GM21526 (cell line): Measurements from ENCODE around the gene SMC6.

Experiments
- ATAC-seq: cut with Tn5 transposase; IDR thresholded peaks from one replicate; pipeline ENCODE4 v1.9.1; 2021; ENCODE audit warnings: moderate library complexity; ENCODE audit not compliant: unreplicated experiment, low FRiP score

The SMC6 gene

GRCh38 chr2:17719562-17720371 is 33.8 kb downstream of the SMC6 start:
- peak; percentile 81 for ATAC-seq

DNA sequence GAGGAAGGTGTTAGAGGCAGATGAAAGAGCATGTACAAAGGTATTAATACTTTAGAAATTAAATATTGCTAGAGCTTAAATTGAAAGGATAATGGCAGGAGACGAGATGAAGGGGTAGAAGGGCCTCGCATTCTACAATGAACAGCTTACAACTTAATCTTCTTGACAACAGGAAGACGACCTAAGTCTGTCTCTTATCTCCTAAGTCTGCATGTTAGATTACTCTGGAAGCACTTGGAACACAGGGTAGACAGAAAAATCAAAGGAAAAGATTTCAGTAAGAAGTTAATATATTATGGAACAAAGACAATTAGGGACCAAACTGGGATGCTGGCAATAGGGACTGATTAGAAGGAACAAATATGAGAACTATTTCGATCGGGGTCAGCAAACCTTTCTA is 34.9 kb downstream of the SMC6 start:
- no peak for ATAC-seq

DNA sequence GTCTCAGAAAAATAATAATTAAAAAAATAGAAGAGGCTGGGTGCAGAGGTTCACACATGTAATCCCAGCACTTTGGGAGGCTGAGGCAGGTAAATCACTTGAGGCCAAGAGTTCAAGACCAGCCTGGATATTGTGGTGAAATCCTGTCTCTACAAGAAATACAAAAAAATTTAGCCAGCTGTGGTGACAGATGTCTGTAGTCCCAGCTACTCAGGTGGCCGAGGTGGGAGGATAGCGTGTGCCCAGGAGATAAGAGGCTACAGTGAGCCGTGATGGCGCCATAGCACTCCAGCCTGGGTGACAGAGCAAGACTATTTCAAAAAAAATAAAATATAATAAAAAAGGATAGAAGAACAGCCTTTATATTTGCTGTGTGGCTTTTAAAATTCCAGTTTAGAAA is 35.9 kb downstream of the SMC6 start:
- no peak for ATAC-seq

GRCh38 chr2:17713291-17713690 is 40.3 kb downstream of the SMC6 start:
- no peak for ATAC-seq

DNA sequence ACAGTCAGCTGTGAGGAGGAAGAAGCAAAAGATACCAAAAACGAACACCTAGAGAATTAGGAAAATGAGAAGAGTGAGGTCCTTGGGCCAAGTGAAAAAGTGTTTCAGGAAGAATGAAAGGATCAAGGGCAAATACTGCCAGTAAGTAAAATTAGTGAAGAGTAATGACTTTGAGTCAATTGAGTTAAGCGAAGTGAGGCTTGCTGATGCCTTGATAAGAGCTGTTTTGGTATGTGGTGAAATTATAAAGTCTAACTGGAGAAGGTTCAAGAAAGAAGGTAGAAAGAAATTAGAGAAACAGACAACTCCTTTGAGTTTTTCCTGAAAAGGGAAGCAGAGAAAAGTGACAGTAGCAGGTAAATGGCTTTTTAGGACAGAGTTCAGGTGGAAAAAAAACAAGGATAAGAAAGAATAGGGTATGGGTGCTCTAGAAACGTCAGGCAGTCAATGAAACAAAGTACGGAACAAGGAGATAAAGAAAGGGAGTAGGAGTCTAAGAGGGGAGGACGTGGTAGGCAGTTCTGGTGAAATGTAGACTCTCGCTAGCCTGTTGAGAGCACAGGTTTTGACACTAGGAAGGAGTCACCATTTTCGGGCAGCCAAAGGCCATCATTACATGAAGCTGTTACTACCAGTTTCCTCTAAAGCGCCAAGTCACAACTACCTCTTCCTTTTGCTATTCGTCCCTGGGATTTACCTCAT is 42.9 kb downstream of the SMC6 start:
- no peak for ATAC-seq

DNA sequence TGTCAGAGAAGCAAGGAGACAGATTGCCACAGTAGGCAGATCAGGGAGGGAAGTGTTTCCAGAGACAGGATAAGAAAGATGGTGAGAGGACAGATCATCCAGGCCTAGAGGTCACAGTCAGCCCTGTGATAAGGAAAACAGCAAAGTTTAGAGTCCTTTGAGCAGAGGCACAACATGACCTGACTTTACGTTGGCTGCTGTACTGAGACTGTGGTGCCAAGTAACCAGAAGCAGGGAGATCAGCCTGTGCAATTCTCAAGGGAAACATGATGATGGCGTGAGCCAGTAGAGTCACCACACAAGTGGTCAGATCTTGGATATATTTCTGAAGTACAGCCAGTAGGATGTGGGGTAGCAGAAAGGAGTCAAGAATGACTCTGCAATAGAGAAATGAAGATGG is 43.7 kb downstream of the SMC6 start:
- ATAC-seq, result no peak

DNA sequence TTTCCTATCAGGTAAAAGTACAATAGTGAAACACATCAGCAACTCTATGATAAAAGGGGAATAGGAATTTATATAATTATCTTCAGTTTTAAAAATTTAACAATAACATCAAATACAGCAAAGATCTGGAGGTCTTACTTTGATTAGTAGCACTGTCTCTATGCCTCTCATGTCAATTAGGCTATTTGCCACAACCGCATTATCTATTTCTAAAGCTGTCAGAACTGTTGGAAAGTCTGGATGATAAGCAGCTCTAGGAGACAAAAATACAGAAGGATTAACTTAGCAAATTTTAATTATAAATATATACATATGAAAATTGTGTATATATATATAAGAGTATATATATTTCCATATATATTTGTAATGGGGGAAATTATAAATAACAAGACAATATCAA is 45.1 kb downstream of the SMC6 start:
- ATAC-seq, result no peak

DNA sequence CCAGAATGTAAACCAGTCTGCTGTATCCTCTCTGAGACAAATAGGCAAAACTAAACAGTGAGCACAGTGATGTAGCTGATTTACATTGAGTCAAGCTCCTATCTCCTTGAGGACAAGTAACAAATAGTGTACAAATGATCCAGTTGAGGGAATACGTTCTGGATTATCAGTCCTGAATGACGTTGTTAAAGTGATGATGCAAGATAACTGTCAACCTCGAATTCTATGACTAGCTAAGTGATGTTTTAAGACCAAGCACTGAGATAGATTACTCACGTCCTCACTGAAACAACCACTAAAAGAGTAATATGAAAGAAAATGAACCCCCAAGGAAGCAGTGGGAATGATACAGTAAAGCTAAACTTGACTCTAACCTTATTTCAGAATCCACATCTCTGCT is 46.8 kb downstream of the SMC6 start:
- ATAC-seq, result no peak

DNA sequence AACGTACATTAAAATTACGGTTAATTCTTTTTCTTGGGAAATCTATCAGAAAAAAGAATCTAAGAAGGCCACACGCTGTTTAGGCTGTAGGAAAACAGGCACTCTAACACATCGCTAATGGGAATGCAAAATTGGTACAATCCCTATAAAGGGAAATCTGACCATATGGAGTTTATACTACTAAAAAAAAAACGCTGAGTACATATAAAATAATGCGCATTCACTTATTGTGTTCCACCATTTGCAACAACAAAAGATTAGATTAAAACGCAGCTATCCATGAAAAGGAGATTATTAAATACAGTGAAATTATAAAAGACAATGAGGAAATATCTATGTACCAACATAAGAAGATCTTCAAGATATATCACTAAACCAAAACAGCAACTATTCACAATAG is 62.8 kb downstream of the SMC6 start:
- ATAC-seq, result no peak

- no peak for ATAC-seq
Measured at GRCh38 chr2:17689010-17689409, 64.6 kb downstream of the SMC6 start.

DNA sequence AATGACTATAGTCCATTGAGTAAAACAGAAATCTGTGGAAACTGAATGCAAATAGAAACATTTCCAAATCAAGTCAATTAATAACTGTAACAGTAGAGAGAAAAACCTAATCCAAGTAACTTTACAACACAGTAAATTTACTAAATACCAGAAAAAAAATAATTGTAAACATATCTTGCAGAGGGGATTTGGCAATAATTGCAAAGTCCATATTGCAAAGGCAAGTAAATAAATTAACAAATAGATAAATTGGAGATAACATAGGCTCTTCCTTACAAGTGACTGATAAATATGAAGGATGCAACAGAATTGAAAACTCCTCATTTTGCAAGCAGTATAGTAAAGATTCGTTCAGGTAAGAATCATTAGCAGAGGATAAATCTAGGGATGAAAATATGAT is 65.0 kb downstream of the SMC6 start:
- ATAC-seq, result no peak

DNA sequence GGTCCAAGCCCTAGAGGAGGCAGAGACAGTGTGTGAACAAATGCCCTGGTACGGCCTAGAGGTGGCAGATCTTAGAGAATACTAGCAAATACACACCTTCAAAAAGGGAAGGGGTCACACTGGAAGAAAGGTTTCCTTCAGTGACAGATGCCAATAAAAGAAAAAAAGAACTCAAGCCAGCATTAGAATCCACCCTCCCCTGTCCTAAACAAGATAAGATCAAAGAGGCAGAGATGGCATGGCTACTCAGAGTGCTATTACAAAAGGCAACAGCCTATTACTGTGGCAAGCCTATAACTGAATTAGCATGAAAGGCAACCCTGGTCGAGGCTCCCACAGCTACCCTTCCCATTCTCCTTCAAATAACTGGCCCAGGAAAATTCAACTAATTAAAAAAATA is 69.6 kb downstream of the SMC6 start:
- no peak for ATAC-seq

DNA sequence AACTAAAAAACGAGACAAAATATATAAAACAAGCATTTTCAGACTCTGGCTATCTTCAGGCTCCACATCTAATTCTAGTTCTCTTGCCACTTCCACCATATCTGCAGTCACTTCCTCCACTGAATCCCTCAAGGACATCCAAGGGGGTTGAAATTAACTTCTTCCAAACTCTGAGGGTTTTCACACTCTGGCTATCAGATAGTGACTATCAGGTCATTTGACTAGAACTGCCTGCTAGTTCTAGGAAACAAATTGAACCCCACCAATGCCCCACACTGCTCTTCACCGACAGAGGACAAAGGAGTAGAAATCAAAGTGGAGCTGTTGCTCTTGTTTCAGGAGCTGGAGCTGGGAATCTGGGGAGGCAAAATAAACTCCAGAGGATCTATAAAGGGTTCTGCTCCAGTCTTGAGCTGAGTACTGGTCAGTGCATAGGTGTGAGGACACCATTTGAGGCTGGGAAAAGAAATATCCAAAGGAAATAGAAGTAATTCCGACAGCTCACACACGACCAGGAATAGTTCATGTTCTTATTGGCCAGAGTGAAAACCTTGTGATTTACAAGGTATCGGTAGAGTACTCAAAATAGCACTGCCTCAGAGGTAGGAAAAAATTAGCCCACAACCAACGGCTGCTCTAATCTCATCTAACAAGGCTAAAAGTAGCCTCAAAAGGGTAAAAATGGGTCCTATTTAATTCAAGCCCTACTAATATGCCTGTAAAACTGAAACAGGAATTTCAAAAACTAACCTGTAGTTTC is 71.3 kb downstream of the SMC6 start:
- no peak for ATAC-seq

- ATAC-seq, result no peak
Measured at GRCh38 chr2:17680119-17680518, 73.5 kb downstream of the SMC6 start.

GRCh38 chr2:17674817-17675216 is 78.8 kb downstream of the SMC6 start:
- ATAC-seq, result no peak

GRCh38 chr2:17672583-17673317 is 80.9 kb downstream of the SMC6 start:
- no peak for ATAC-seq

DNA sequence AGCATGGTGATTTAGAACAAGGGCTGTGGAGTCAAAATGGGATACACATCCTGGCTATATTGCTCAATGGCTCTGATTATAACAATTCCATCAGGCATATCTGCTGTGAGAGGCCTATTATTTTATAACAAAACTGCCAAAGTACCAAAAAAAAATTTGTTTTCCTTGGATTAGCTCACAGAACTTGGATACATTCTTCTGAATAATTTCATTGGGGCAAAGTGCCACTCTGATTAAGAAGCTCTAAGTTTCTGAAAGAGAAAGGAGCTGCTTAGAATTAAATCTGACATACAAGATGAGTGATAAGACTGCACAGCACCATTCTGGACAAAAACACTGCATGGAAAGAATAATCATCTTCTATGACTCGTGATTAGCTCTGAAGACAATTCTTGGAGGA is 85.7 kb downstream of the SMC6 start:
- ATAC-seq, result no peak

GRCh38 chr2:17664534-17664933 is 89.1 kb downstream of the SMC6 start:
- ATAC-seq, result no peak

DNA sequence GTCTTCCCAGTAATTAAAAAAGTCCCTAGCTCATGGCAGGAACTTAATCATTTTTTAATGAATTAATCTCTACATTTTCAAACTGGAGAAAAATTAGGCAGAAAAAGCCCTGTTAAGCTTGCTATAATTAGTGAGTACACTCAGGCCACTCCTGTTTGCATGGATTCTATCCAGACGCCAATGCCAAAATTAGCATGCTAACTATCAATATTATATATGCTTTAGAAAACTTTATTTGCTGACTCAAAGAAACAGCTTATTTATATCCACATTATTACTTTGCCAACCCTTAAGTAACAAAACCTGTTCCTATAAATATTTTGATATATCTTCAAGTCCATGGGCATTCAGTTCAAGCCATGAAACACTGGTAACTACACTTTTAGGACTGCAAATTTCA is 90.9 kb downstream of the SMC6 start:
- ATAC-seq, result no peak

DNA sequence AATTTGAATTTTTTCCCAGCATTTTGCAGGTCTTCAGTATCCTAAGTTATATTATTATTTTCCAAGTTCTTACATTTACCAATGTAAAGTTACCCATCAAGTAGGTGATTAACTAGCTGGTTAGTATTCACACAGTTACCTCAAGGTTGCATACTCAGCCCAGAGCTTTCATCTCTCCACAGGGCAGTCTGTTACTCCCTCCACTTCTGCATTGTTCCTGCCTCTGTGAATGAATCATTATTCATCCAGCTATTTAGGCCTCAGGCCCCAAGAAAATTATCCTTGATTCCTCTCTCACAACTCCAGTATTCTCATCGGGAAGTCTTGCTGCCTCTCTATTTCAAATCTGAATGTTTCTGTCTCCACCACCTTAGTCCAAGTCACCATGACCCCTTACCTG is 92.2 kb downstream of the SMC6 start:
- no peak for ATAC-seq

DNA sequence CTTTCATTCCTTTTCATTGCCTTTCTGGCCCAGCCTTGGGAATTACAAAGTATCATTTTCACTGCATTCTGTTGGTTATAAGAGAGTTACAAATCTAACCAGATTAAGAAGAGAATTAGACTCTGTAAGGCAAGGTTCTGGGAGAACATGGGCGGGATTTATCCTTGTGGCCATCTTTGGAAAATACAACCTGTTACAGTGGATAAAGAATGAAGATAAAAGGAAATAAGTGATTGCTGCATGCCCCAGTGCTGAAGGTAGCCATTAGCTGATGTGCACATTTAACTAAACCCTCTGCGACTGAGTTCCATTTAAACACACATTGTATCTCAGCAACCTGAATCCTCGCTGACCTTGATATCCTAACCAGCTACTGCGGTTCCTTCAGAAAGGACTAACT is 93.4 kb downstream of the SMC6 start:
- no peak for ATAC-seq
